Measurements from ENCODE around the gene SH3BGR. TPM values are rescaled to one million over a fixed set of nuclear protein-coding genes. Genes with fewer than 3 reads are reported as not detected.
"Not testable (repeated sequence)": the region's sequence is repeated elsewhere in the genome, so short reads cannot be mapped to it uniquely, and the experiment has no call there.

The SH3BGR gene
- total RNA-seq (100 to 1,000 TPM in 8 of 10 donors, 10 to 100 TPM in 2; 89.3 to 223 (median 144) TPM), polyA plus RNA-seq (100 to 1,000 TPM in 1 of 2 donors, 10 to 100 TPM in 1; 87.8 to 243 TPM)
- long read RNA-seq, donor 1, transcript SH3BGR-201 (7 exons, 1,251 nt) = major isoform, 40 of 57 reads
- long read RNA-seq, donor 1, partial matches to known transcripts = 2 of 57 reads
- long read RNA-seq, donor 1, other reads (novel, unspliced or antisense) = 7 of 57 reads
- long read RNA-seq, donor 2, transcript SH3BGR-201 (7 exons, 1,251 nt) = major isoform, 31 of 38 reads
- long read RNA-seq, donor 2, partial matches to known transcripts = 1 of 38 reads
- long read RNA-seq, donor 2, other reads (novel, unspliced or antisense) = 2 of 38 reads
- long read RNA-seq, donor 3, transcript SH3BGR-201 (7 exons, 1,251 nt) = major isoform, 41 of 48 reads
- long read RNA-seq, donor 3, partial matches to known transcripts = 1 of 48 reads
- long read RNA-seq, donor 3, other reads (novel, unspliced or antisense) = 4 of 48 reads

- peak within 1 kb of the TSS; percentile 63 to 95 (median 86) for H3K27ac ChIP-seq
- peak; percentile 69 to 80 for DNase-seq
- H3K4me3 ChIP-seq = peak within 1 kb of the TSS in 9 of 10 donors; percentile 36 to 60 (median 47)
- H3K27me3 ChIP-seq = no peaks in the 10 kb centered on the region
- intact Hi-C loops (cut with DNase I) = loop anchor here in 1 of 10 donors (10.0 kb wide), 1 partner anchor 63 kb away; no protein-coding TSS in a partner anchor
- peaks cover 0 to 40% (median 13%) of the 10 kb centered on the region in 9 donors for H3K4me1 ChIP-seq
- no peaks in the 10 kb centered on the region for H3K36me3 ChIP-seq
- TF ChIP-seq CTCF (IDR thresholded peaks at IDR 0.05) = no peak
- peak; percentile 88 to 95 (median 91) for ATAC-seq
- 24 to 33% methylated on average over 15 of the region's 15 CpGs for WGBS, 2 donors
- peaks cover 0 to 6% (median 0%) of the 10 kb centered on the region in 11 donors for H3K9me3 ChIP-seq
Measured at GRCh38 chr21:39451332-39452206, at the start of gene SH3BGR. Gene SH3BGR (plus strand): TSS chr21:39451970. CDS start chr21:39452097, 127 bp downstream.

GRCh38 chr21:39406065-39406464 lies 45.7 kb upstream of the SH3BGR start:
- no peak overlapping the region for H3K4me3 ChIP-seq
- no peak overlapping the region for H3K27ac ChIP-seq
- H3K9me3 ChIP-seq = peaks cover 0 to 7% (median 0%) of the 10 kb centered on the region in 11 donors
- no peak for TF ChIP-seq CTCF (IDR thresholded peaks at IDR 0.05)
- H3K36me3 ChIP-seq = peaks cover 0 to 47% (median 16%) of the 10 kb centered on the region in 9 donors
- H3K27me3 ChIP-seq = no peaks in the 10 kb centered on the region
- ATAC-seq (no peak), DNase-seq (no peak)
- intact Hi-C loops (cut with DNase I) = no loop called here
- H3K4me1 ChIP-seq = no peaks in the 10 kb centered on the region
- 92 to 98% methylated on average over 2 of the region's 2 CpGs for WGBS, 2 donors

- H3K36me3 ChIP-seq; H3K4me3 ChIP-seq; H3K27ac ChIP-seq; H3K4me1 ChIP-seq; ATAC-seq; H3K27me3 ChIP-seq; intact Hi-C loops (cut with DNase I); DNase-seq; H3K9me3 ChIP-seq: not testable (repeated sequence)
- 92 to 98% methylated on average over 5 of the region's 5 CpGs for WGBS, 2 donors
Measured at GRCh38 chr21:39419204-39419603, 32.6 kb upstream of the SH3BGR start.

GRCh38 chr21:39422527-39423241 lies 29.1 kb upstream of the SH3BGR start:
- TF ChIP-seq CTCF (IDR thresholded peaks at IDR 0.05) = no peak
- 74 to 79% methylated on average over 5 of the region's 5 CpGs for WGBS, 2 donors
- DNase-seq = no peak
- Histone ChIP-seq H3K27ac (no peak overlapping the region), H3K4me3 (no peak overlapping the region), H3K9me3 (no peaks in the 10 kb centered on the region), H3K27me3 (no peaks in the 10 kb centered on the region), H3K4me1 (no peaks in the 10 kb centered on the region), H3K36me3 (no peaks in the 10 kb centered on the region)
- intact Hi-C loops (cut with DNase I) = no loop called here
- ATAC-seq = no peak

Data from heart right ventricle (tissue), 16 donors.